Measurements from ENCODE around the gene A3GALT2.
"Not testable (repeated sequence)": the region's sequence is repeated elsewhere in the genome, so short reads cannot be mapped to it uniquely, and the experiment has no call there.

The A3GALT2 gene

DNA sequence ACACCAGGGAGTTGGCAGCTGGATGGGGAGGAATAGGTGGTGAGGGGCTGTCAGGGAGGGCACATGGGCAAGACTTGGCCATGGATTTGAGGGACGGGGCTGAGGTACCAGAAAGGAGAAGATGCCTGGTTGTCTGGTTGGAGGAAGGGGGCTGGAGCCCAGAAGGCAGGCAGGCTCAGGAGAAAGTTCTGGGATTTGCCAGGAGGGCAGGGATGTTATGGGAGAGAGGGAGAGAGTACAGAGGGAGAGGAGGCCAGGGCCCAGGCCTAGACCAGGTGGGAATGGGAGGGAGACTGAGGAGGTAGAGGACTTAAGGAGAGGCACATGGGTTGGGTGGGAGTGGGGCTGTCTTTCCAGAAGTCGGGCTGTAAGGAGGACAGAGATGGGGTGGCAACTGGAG, 4.3 kb downstream of the A3GALT2 start:
- Histone ChIP-seq H3K9me3 (ENCODE audit: control insufficient read depth, insufficient read depth, low read length) (no peaks in the 10 kb centered on the region), H3K4me3 (ENCODE audit: low read length) (no peak overlapping the region), H3K4me1 (ENCODE audit: control insufficient read depth, insufficient read depth, low read length) (0 out of 2 replicates have a peak, but pooled peaks cover 1% of the 10 kb centered on the region), H3K36me3 (ENCODE audit: control insufficient read depth, insufficient read depth, low read length) (no peaks in the 10 kb centered on the region), H3K27ac (ENCODE audit: low read length) (no peak overlapping the region), H3K27me3 (ENCODE audit: control insufficient read depth, insufficient read depth, low read length) (no peaks in the 10 kb centered on the region)
- DNase-seq (ENCODE audit: low read depth, low spot score), result no peak
- no CpG with 5 or more reads among the region's 2 CpGs for WGBS (ENCODE audit: insufficient coverage, insufficient read length)

DNA sequence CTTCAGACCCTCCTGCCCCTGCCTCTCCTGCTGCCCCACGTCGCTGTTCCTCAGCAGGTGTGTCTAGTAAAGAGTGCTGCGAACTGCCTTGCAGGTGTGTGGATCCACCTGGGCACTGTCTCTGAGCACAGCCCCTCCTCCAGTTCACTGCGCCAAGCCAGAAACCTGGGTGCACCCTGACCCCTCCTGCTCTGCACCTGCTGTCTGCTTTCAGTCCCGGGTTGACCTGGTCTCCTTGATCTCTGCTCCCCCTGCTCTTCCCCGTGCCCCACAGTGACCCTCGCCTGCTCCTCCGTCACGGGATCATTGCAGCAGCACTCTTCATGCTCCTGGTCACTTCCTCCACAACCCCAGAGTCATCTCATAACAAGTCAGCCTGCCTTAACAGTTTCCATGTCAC, 6.5 kb downstream of the A3GALT2 start:
- H3K27me3 ChIP-seq (ENCODE audit: control insufficient read depth, insufficient read depth, low read length), result no peaks in the 10 kb centered on the region
- no CpG with 5 or more reads among the region's 9 CpGs for WGBS (ENCODE audit: insufficient coverage, insufficient read length)
- DNase-seq (ENCODE audit: low read depth, low spot score), result no peak
- H3K4me3 ChIP-seq (ENCODE audit: low read length), result no peak overlapping the region
- no peaks in the 10 kb centered on the region for H3K9me3 ChIP-seq (ENCODE audit: control insufficient read depth, insufficient read depth, low read length)
- H3K27ac ChIP-seq (ENCODE audit: low read length), result no peak overlapping the region
- no peaks in the 10 kb centered on the region for H3K36me3 ChIP-seq (ENCODE audit: control insufficient read depth, insufficient read depth, low read length)
- 0 out of 2 replicates have a peak, but pooled peaks cover 1% of the 10 kb centered on the region for H3K4me1 ChIP-seq (ENCODE audit: control insufficient read depth, insufficient read depth, low read length)

GRCh38 chr1:33312413-33312749, 8.5 kb downstream of the A3GALT2 start:
- WGBS (ENCODE audit: insufficient coverage, insufficient read length), result no CpG with 5 or more reads among the region's 5 CpGs

DNA sequence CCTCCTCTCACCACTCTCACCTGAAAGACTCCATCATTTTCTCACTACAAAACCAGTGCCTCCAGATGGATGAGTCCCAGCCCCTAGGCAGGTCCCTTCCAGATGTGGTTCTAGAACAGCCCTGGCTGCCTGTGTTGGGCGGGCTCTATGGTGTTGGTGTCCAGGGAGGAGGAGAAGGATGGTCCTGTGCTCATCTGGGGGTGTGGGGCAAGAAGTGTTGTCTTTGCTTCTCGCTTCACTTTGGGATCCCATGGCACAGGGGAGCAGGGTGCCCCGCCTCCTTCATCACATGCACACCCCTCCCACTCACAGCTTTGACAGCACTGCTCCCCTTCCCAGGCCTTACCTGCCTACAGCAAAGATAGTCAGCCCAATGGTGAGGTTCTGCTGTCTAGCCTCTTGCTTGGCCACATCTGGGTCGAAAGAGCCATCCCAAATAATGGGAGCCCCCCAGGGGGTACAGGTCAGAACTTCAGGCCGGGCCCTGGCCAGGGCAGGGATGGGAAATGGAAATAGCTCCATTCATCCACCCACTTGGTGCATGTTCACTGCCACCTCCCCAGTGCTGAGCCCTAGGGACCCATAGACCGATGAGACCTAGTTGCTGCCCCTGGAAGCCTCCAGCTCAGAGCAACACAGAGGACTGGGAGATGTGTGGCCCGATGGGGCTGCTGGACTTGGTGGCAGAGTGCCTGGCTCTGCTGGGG, 9.0 kb downstream of the A3GALT2 start:
- no peak for DNase-seq (ENCODE audit: low read depth, low spot score)
- Histone ChIP-seq H3K36me3 (ENCODE audit: control insufficient read depth, insufficient read depth, low read length) (no peaks in the 10 kb centered on the region), H3K27ac (ENCODE audit: low read length) (no peak overlapping the region), H3K4me1 (ENCODE audit: control insufficient read depth, insufficient read depth, low read length) (peaks cover 2% of the 10 kb centered on the region), H3K4me3 (ENCODE audit: low read length) (no peak overlapping the region), H3K27me3 (ENCODE audit: control insufficient read depth, insufficient read depth, low read length) (peaks cover 4% of the 10 kb centered on the region; the same call in 1 of the 2 replicates), H3K9me3 (ENCODE audit: control insufficient read depth, insufficient read depth, low read length) (no peaks in the 10 kb centered on the region)
- no CpG with 5 or more reads among the region's 7 CpGs for WGBS (ENCODE audit: insufficient coverage, insufficient read length)

More at GRCh38 chr1:33312413-33312749, 8.5 kb downstream of the A3GALT2 start:
- Histone ChIP-seq H3K4me3 (ENCODE audit: low read length) (no peak overlapping the region), H3K9me3 (ENCODE audit: control insufficient read depth, insufficient read depth, low read length) (no peaks in the 10 kb centered on the region), H3K36me3 (ENCODE audit: control insufficient read depth, insufficient read depth, low read length) (no peaks in the 10 kb centered on the region), H3K4me1 (ENCODE audit: control insufficient read depth, insufficient read depth, low read length) (no peaks in the 10 kb centered on the region), H3K27me3 (ENCODE audit: control insufficient read depth, insufficient read depth, low read length) (no peaks in the 10 kb centered on the region), H3K27ac (ENCODE audit: low read length) (no peak overlapping the region)
- no peak for DNase-seq (ENCODE audit: low read depth, low spot score)

- no peak overlapping the region for H3K27ac ChIP-seq (ENCODE audit: low read length)
- WGBS (ENCODE audit: insufficient coverage, insufficient read length), result no CpG with 5 or more reads among the region's 8 CpGs
- peaks cover 14% of the 10 kb centered on the region; the same call in 1 of the 2 replicates for H3K27me3 ChIP-seq (ENCODE audit: control insufficient read depth, insufficient read depth, low read length)
- no peaks in the 10 kb centered on the region for H3K36me3 ChIP-seq (ENCODE audit: control insufficient read depth, insufficient read depth, low read length)
- H3K9me3 ChIP-seq (ENCODE audit: control insufficient read depth, insufficient read depth, low read length), result no peaks in the 10 kb centered on the region
- no peak overlapping the region for H3K4me3 ChIP-seq (ENCODE audit: low read length)
- no peak for DNase-seq (ENCODE audit: low read depth, low spot score)
- H3K4me1 ChIP-seq (ENCODE audit: control insufficient read depth, insufficient read depth, low read length), result peaks cover 5% of the 10 kb centered on the region
Observed at GRCh38 chr1:33310702-33311101, 10.2 kb downstream of the A3GALT2 start.

- no CpG with 5 or more reads among the region's 32 CpGs for WGBS (ENCODE audit: insufficient coverage, insufficient read length)
Observed at GRCh38 chr1:33309351-33309750, 11.5 kb downstream of the A3GALT2 start.

GRCh38 chr1:33307494-33307864, 13.4 kb downstream of the A3GALT2 start:
- no peak for DNase-seq (ENCODE audit: low read depth, low spot score)
- H3K4me3 ChIP-seq (ENCODE audit: low read length), result no peak overlapping the region
- H3K27me3 ChIP-seq (ENCODE audit: control insufficient read depth, insufficient read depth, low read length), result peaks cover 14% of the 10 kb centered on the region; the same call in 1 of the 2 replicates
- H3K36me3 ChIP-seq (ENCODE audit: control insufficient read depth, insufficient read depth, low read length), result no peaks in the 10 kb centered on the region
- no peaks in the 10 kb centered on the region for H3K9me3 ChIP-seq (ENCODE audit: control insufficient read depth, insufficient read depth, low read length)
- peaks cover 5% of the 10 kb centered on the region for H3K4me1 ChIP-seq (ENCODE audit: control insufficient read depth, insufficient read depth, low read length)
- H3K27ac ChIP-seq (ENCODE audit: low read length), result no peak overlapping the region
- WGBS (ENCODE audit: insufficient coverage, insufficient read length), result no CpG with 5 or more reads among the region's 5 CpGs

More at GRCh38 chr1:33309351-33309750, 11.5 kb downstream of the A3GALT2 start:
- not testable (repeated sequence) for H3K9me3 ChIP-seq (ENCODE audit: control insufficient read depth, insufficient read depth, low read length); H3K27ac ChIP-seq (ENCODE audit: low read length); H3K36me3 ChIP-seq (ENCODE audit: control insufficient read depth, insufficient read depth, low read length); DNase-seq (ENCODE audit: low read depth, low spot score); H3K4me1 ChIP-seq (ENCODE audit: control insufficient read depth, insufficient read depth, low read length); H3K4me3 ChIP-seq (ENCODE audit: low read length)
- H3K27me3 ChIP-seq (ENCODE audit: control insufficient read depth, insufficient read depth, low read length), result peaks cover 14% of the 10 kb centered on the region; the same call in 1 of the 2 replicates

GRCh38 chr1:33306653-33307493, 14.0 kb downstream of the A3GALT2 start:
- H3K9me3 ChIP-seq (ENCODE audit: control insufficient read depth, insufficient read depth, low read length), result no peaks in the 10 kb centered on the region
- no peaks in the 10 kb centered on the region for H3K36me3 ChIP-seq (ENCODE audit: control insufficient read depth, insufficient read depth, low read length)
- peaks cover 14% of the 10 kb centered on the region; the same call in 1 of the 2 replicates for H3K27me3 ChIP-seq (ENCODE audit: control insufficient read depth, insufficient read depth, low read length)
- H3K4me3 ChIP-seq (ENCODE audit: low read length), result peak overlapping the region; percentile 28; the same call in 1 of the 2 replicates
- DNase-seq (ENCODE audit: low read depth, low spot score), result no peak
- peaks cover 5% of the 10 kb centered on the region for H3K4me1 ChIP-seq (ENCODE audit: control insufficient read depth, insufficient read depth, low read length)
- no CpG with 5 or more reads among the region's 113 CpGs for WGBS (ENCODE audit: insufficient coverage, insufficient read length)
- no peak overlapping the region for H3K27ac ChIP-seq (ENCODE audit: low read length)

DNA sequence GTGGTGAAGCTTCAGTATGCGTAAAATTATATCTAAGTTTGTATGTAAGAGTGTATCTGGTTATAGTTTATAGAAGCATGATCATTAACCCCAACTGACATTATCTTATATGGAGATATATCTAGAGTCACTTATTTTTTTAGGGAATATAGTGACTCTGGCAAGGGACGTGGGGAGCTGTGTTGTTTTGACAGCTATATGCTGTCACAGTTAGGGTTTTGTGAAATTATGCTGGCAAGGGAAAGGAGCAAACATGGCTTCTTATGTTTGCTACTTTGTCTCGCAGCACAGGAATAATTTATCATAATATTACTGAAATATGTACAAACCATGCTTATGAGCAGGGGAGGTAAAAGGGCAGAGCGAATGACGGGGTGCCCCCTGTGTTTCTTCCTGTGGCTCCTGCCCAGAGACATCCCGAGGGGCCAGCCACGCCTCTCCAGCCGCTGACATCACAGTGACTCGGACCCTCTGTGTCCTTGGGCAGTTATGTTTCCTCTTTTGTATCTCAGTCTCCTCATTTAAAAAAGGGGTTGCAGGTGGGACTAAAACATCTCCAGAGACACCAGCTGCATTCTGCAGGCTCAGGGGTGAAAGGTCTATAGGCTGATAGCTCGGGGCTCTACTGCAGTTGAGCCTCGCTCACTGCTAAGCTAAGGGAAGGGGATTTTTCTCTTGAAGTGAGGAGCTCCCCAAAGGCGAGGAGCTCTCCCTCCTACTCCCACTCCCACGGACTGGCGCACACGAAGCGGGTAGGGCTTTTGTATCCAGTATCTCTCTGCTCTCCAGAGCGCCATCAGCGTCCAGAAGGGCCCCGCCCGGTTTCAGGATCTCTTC, 14.9 kb downstream of the A3GALT2 start:
- no peak for DNase-seq (ENCODE audit: low read depth, low spot score)
- WGBS (ENCODE audit: insufficient coverage, insufficient read length), result no CpG with 5 or more reads among the region's 20 CpGs
- no peak overlapping the region for H3K27ac ChIP-seq (ENCODE audit: low read length)
- H3K4me1 ChIP-seq (ENCODE audit: control insufficient read depth, insufficient read depth, low read length), result peaks cover 5% of the 10 kb centered on the region
- peaks cover 14% of the 10 kb centered on the region; the same call in 1 of the 2 replicates for H3K27me3 ChIP-seq (ENCODE audit: control insufficient read depth, insufficient read depth, low read length)
- H3K9me3 ChIP-seq (ENCODE audit: control insufficient read depth, insufficient read depth, low read length), result no peaks in the 10 kb centered on the region
- H3K4me3 ChIP-seq (ENCODE audit: low read length), result no peak overlapping the region; the same call in 1 of the 2 replicates
- no peaks in the 10 kb centered on the region for H3K36me3 ChIP-seq (ENCODE audit: control insufficient read depth, insufficient read depth, low read length)

GRCh38 chr1:33305016-33305415, 15.9 kb downstream of the A3GALT2 start:
- no peak overlapping the region for H3K4me3 ChIP-seq (ENCODE audit: low read length)
- H3K27me3 ChIP-seq (ENCODE audit: control insufficient read depth, insufficient read depth, low read length), result peaks cover 14% of the 10 kb centered on the region; the same call in 1 of the 2 replicates
- no peak overlapping the region for H3K27ac ChIP-seq (ENCODE audit: low read length)
- peaks cover 5% of the 10 kb centered on the region for H3K4me1 ChIP-seq (ENCODE audit: control insufficient read depth, insufficient read depth, low read length)
- DNase-seq (ENCODE audit: low read depth, low spot score), result no peak
- H3K36me3 ChIP-seq (ENCODE audit: control insufficient read depth, insufficient read depth, low read length), result no peaks in the 10 kb centered on the region
- no peaks in the 10 kb centered on the region for H3K9me3 ChIP-seq (ENCODE audit: control insufficient read depth, insufficient read depth, low read length)
- WGBS (ENCODE audit: insufficient coverage, insufficient read length), result no CpG with 5 or more reads among the region's 5 CpGs
